NOMO-1 treated with DMSO at 0.1 percent for 48 hours (cell line): ENCODE results near the gene MATCAP1.

Experiments
- DNase-seq: peaks from one replicate; lab custom pipeline; 2025; ENCODE audit not compliant: unreplicated experiment; lab: John Stamatoyannopoulos, UW

MATCAP1 gene

DNA sequence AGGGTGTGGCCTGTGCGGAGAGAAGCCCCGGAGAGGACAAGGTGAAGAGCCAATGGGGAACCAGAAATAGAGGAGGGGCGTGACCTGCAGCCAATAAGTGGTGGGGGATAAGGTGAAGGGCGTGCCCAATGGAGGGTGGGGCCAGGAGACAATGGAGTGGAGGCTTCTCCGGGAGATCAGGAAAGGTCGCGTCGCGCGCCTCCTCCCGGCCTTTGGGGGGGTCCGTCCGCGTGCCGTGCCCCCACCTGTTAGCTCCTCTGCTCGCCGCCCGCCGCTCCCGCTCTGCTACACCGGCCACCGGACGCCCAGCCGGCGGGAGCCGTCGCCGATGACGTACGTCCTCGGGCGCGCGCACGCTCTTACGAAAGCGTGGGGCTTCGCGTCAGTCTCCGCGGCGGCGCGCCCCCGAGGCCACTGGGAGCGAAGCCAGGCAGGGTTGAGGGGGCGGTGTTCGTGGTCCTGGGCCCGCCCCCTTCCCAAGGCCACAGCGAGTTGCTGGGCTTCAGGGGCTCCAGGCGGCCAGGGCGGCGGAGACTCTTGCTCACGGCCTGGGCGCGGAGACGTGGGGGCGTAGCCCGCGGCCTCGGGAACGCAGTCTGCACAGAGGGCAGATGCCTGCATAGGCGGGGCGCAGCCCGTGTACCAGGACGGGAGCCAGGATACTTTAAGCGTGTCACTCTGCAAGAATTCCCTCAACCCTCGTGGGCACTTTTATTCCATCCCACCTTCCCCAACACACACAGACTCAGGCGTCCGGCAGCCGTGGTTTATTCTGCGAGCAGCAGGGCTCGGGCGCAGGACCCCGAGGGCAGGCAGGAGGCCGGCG lies at the start of gene MATCAP1:
TSS of gene MATCAP1 (minus strand) at position 337 of the 826 bp plus-strand sequence. CDS start 3,353 bp downstream, outside the sequence.
- peak; percentile 99 for DNase-seq

DNA sequence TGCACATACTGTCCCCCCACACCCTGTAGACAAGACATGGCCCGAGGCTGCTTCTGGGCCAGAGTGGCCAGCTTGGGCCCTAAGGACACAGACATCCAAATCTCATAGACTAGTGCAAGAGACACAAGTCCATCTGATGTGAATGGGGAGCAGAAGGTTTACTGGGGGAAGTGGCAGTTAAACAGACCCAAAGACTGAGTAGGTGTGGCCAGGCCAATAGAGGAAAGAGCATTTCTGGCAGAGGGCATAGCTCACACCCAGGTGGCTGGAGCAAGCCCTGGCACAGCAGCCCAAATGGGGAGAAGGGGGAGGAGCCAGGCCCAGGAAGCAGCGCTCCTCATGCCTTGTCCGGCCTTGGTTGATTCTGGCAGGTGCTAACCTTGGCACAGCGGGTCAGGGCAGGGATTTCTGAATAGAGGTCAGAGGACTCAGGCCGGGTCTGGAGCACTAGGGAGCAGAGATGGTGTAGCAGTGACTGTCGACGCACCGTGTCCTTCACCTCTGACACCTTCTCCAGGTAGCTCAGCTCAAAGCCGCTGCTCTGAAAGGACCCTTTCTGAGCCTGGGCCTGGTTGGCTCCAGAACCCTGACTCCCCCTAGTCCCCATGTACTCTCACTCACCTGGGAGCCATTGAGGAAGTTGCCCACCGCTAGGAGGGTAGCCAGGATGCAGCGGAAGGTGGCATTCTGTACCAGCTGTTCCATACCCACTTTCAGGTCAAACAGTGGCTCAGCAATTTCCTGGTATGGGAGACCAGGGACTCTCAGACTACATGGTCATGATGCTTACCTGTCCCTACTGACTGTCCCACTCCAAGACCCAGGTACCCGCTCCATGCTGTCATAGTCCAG lies 47.3 kb upstream of the MATCAP1 start:
- DNase-seq, result no peak

GRCh38 chr16:67229906-67230808 lies 46.4 kb upstream of the MATCAP1 start:
- no peak for DNase-seq

DNA sequence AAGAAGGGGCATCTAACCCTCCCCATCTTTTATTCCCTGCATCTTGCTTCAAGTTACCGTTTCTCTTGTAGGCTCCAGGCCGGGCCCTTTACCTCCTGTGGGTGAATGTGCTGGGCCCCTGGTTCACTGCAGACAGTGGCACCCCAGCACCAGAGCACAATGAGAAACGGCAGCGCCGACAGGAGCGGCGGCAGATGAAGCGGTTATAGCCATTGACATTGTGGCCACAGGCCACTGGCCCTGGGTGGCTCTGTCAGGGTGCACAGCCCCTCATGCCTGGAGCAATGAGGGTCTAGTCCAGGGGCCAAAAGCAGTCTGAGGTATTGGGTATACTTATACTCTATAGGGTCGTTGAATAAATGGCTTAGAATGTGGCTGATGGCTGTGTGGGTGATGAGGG lies 45.1 kb upstream of the MATCAP1 start:
- DNase-seq, result no peak

- DNase-seq, result no peak
Observed at GRCh38 chr16:67228034-67228785, 44.4 kb upstream of the MATCAP1 start.

GRCh38 chr16:67227567-67227921 lies 43.8 kb upstream of the MATCAP1 start:
- no peak for DNase-seq

GRCh38 chr16:67226804-67227566 lies 43.2 kb upstream of the MATCAP1 start, which contains the start of gene TMEM208:
TMEM208 (plus strand) TSS chr16:67227130; CDS start chr16:67227219, 89 bp downstream.
- peak; percentile 97 for DNase-seq

DNA sequence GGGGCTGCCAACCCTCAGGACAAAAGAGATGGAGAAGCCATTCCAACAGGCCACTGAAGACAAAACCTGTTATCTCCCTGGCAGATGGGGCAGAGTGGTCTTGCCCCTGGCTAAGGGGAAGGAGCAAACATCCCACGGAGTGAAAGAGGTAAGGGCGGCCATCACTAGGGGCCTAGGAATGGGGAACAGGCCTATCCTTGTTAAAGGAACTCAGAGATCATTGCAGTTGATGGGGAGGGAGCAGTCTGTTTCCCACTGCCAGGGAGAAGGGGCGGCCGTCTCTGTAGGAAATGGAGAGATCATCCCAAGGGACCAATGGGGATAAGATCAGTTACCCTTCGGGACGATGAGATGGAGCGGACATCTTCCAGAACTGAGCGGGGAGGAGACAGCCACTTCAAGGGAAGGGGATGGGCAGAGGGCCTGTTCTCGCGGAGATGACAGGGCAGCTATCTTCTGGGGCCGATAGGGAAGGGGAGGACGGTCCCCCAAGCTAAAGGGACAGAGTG lies 42.6 kb upstream of the MATCAP1 start:
- DNase-seq, result no peak

- DNase-seq, result no peak
Observed at GRCh38 chr16:67223992-67224391, 40.2 kb upstream of the MATCAP1 start.

GRCh38 chr16:67216612-67217490 lies 33.1 kb upstream of the MATCAP1 start:
- no peak for DNase-seq

GRCh38 chr16:67215706-67216105 lies 31.9 kb upstream of the MATCAP1 start:
- no peak for DNase-seq

DNA sequence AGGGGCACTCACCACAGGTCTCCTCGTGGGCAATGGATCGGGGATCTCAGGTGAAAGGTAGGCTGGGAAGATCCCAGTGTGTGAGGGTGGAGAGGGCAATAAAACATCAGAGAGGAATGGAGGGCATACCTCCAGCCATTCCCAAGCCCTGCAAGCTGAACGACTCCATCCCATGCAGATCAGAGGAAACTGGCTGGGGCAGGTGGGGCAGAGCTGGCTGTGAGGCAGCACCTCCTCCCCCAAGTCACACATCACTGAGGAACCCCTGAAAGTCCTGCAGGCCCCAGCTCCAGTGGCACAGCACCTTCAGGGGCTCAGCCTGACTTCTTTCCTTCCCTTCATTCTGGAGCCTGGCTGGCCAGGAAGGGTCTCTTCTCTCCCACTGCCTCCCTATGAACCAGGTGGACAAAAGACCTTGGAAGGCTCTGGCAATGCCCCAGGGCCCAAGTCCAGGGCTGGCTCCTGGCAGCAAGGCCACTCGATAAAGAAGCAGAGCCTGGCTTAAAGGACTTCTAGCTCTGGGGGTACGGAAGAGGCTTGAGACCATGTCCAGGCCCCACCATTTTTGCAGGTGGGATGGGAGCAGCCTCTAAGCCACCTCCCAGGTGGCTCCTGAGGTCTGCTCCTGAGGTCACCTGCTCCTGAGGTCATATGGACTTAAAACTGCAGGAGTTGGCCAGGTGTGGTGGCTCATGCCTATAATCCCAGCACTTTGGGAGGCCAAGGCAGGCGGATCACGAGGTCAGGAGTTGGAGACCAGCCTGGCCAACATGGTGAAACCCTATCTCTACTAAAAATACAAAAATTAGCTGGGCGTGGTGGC lies 29.6 kb upstream of the MATCAP1 start:
- DNase-seq, result no peak

DNA sequence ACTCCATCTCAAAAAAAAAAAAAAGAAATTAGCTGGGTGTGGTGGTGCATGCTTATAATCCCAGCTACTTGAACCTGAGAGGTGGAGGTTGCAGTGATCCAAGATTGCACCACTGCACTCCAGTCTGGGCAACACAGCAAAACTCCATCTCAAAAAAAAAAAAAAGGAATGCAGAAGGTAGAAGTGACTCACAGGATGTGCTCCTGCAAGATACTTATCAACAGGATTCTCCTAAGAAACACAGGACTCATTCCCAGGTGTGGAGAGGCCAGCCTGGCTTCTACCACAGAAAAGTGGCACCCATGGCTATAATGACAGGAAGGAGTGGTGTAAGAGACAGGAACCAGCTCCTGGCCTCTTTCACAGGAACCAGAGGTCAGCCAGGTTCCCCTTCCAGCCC lies 29.0 kb upstream of the MATCAP1 start:
- no peak for DNase-seq

DNA sequence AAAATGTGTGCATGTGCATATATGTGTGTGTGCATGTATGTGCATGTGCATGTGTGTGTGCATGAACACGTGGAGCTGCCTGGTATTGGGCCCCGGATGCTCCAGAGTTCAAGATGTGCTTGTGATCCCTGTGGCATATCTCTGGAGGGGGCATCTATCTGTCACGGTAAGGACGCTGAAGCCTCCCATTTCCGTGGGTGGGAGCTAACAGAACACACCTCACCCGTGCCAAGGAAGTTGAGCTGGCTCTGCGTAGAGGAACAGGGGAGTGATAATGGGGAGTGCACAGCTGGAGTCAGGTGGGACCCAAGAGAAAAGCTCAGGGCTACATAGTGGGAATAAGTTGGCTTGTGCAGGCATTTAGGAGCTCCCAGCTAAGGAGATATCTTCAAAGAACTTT lies 27.9 kb upstream of the MATCAP1 start:
- DNase-seq, result no peak

DNA sequence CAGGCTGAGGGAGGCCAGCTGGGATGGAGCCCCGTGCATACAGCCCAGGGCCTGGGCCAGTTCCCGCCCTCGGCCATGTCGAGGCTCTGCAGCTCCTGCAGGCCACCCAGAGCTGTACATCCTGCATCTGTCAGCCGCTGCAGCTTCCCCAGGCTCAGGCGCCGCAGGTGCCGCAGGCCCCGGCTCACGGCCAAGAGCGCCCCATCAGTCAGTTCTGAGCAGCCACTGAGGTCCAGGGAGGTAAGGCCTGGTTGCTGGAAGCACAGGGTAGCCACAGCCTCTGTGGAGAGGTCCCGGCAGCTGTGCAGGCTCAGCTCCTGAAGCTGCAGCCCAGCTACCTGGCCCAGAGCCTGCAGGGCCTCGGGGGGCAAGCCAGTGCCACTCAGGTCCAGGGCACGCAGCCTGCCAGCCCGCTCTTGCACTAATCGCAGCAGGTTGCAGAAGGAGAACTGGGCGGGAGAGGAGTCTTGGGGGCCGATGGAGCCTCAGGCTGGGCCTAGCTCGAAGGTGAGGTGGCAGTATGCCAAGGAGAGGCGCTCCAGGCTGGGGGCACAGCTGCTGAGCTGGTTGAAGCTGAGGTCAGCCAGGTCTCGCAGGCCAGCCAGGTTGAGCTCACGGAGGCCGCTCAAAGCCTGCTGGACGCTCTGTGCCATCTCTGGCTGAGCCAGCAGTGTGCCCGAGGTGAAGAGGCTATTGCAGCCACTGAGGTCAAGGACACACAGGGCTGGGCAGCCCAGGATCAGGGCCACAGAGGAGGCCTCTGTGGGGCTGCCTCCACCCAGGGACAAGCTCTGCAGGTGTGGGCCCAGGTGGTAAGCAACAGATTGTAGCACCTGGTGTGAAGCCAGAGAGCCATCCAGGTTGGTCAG lies 26.5 kb upstream of the MATCAP1 start:
- DNase-seq, result no peak

- DNase-seq, result no peak
Observed at GRCh38 chr16:67209565-67209964, 25.8 kb upstream of the MATCAP1 start.
